Glutamatergic neuron (in vitro differentiated cells): Measurements from ENCODE around the gene ZNF630. TPM values are rescaled to one million over a fixed set of nuclear protein-coding genes. Genes with fewer than 3 reads are reported as not detected.
"Not testable (repeated sequence)": the region's sequence is repeated elsewhere in the genome, so short reads cannot be mapped to it uniquely, and the experiment has no call there.

Experiments used
- DNase-seq: peaks from one replicate; pipeline ENCODE4 v3.0.0; 2022
- H3K27ac Mint-ChIP-seq: one replicate; pipeline ENCODE4 v1.8.0; 2020; ENCODE audit warnings: mild to moderate bottlenecking, mixed read lengths, inconsistent platforms; ENCODE audit not compliant: unreplicated experiment
- H3K27me3 Mint-ChIP-seq: one replicate; pipeline ENCODE4 v1.8.0; 2020; ENCODE audit warnings: mild to moderate bottlenecking, moderate library complexity, mixed read lengths, inconsistent platforms; ENCODE audit not compliant: unreplicated experiment
- H3K36me3 Mint-ChIP-seq: one replicate; pipeline ENCODE4 v1.8.0; 2020; ENCODE audit warnings: mild to moderate bottlenecking, mixed read lengths, inconsistent platforms; ENCODE audit not compliant: unreplicated experiment
- H3K4me1 Mint-ChIP-seq: one replicate; pipeline ENCODE4 v1.8.0; 2020; ENCODE audit warnings: mild to moderate bottlenecking, low read depth, mixed read lengths, inconsistent platforms; ENCODE audit not compliant: unreplicated experiment
- H3K4me3 Mint-ChIP-seq: one replicate; pipeline ENCODE4 v1.8.0; 2020; ENCODE audit warnings: mild to moderate bottlenecking, mixed read lengths, inconsistent platforms; ENCODE audit not compliant: unreplicated experiment
- H3K9me3 Mint-ChIP-seq: one replicate; pipeline ENCODE4 v1.8.0; 2020; ENCODE audit warnings: mild to moderate bottlenecking, moderate library complexity, mixed read lengths, inconsistent platforms; ENCODE audit not compliant: unreplicated experiment
- CTCF ChIP-seq: fragments of 200-600 bp; sonication (generic); IDR thresholded peaks from one replicate; pipeline ENCODE4 v1.5.0; 2021; ENCODE audit not compliant: partially characterized antibody, unreplicated experiment
- long read RNA-seq: library from polyadenylated mRNA; unstranded; transcript quantifications from one replicate; pipeline ENCODE4 v2.0.0, GENCODE V29; 2020; ENCODE audit not compliant: unreplicated experiment
- total RNA-seq: library from RNA; stranded (reverse); fragmentation: NEBNext Ultra II Directional; extraction: Animal tissue kit (Norgen Biotek cat#: 25700); gene quantifications from one replicate; pipeline ENCODE4 v1.2.1, GENCODE V29; 2021; ENCODE audit not compliant: unreplicated experiment

Gene ZNF630
- 2.8 TPM for total RNA-seq
- long read RNA-seq, partial matches to known transcripts = 0 of 1 reads
- long read RNA-seq, other reads (novel, unspliced or antisense) = 1 of 1 reads

DNA sequence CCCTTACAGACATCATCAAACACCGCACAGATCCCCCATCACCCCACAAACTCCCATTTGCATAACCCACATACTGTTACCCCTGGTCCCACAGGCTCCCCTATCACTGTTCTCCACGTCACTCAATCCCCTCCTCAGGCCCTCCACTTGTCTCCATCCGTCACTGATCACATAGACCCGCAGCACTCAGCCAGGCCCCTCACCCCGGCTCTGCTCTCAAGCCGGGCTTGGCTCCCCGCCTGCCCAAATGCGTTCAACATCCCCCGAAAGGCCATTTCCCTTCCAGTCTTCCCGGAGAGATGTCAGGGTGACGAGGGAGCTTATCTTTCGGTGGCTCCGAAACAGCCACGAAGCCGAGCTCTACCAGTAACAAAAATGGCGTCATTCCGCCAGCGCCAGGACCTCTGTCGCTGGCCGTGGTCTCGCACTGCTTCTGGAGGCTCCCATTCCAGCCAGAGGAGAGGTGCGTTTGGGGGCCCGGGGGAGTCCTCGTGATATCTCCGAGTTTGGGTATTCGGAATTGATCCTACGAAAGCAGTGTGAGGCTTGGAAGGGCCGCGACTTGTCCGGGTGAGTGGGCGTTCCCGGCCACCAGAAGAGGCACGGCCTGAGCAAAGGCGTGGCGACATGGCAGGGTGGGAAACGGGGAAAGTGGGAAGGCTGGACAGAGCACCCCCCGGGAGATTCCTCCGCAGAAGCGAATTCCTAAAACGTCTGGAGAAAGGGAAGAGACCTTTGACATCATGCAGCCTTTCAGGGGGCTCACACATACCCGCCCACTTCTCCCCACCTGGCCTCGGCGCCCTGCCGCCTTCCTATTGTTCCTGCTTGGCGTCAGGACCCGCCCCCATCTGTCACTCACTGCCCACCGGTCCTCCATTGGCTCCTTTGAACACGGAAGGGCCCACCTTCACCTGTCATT, at the start of gene ZNF630:
TSS of gene ZNF630 (minus strand) at position 577 of the 922 bp plus-strand sequence. CDS start 4,754 bp downstream, outside the sequence.
- Mint-ChIP-seq H3K27me3 (no peaks in the 10 kb centered on the region), H3K4me3 (peak within 1 kb of the TSS; percentile 91), H3K36me3 (no peaks in the 10 kb centered on the region), H3K9me3 (peaks cover 7% of the 10 kb centered on the region), H3K4me1 (peaks cover 4% of the 10 kb centered on the region), H3K27ac (peak within 1 kb of the TSS; percentile 97)
- TF ChIP-seq CTCF = no peak
- peak; percentile 62 for DNase-seq

DNA sequence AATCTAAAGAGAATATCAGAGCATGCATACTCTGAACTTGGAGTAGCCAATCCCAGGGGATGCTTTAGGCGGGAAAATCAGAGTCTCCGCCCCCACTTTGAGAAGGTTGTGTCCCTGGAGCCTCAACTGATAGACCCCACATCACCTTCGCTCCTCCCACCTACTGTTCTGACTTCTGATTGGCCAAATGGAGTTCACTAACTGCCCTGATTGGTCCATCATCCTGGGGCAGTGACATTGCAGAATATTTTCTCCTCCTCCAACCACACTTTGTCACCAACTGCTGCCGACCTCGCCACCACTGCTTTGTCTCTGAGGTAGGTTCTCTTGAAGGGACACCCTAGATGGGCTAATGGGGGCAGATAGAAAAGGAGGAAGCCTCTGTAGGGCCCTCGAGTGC, 36.3 kb upstream of the ZNF630 start:
- no peak for TF ChIP-seq CTCF
- Mint-ChIP-seq H3K27ac (no peak overlapping the region), H3K36me3 (no peaks in the 10 kb centered on the region), H3K4me3 (no peak overlapping the region), H3K9me3 (no peaks in the 10 kb centered on the region), H3K27me3 (peaks cover 1% of the 10 kb centered on the region), H3K4me1 (no peaks in the 10 kb centered on the region)
- no peak for DNase-seq

- H3K36me3 Mint-ChIP-seq = no peaks in the 10 kb centered on the region
- no peaks in the 10 kb centered on the region for H3K4me1 Mint-ChIP-seq
- no peak overlapping the region for H3K27ac Mint-ChIP-seq
- H3K4me3 Mint-ChIP-seq = no peak overlapping the region
- H3K9me3 Mint-ChIP-seq = no peaks in the 10 kb centered on the region
- no peak for DNase-seq
- peaks cover 1% of the 10 kb centered on the region for H3K27me3 Mint-ChIP-seq
- TF ChIP-seq CTCF = no peak
Observed at GRCh38 chrX:48102874-48103374, 31.5 kb upstream of the ZNF630 start.

- H3K9me3 Mint-ChIP-seq = no peaks in the 10 kb centered on the region
- peaks cover 1% of the 10 kb centered on the region for H3K27me3 Mint-ChIP-seq
- H3K27ac Mint-ChIP-seq = no peak overlapping the region
- H3K36me3 Mint-ChIP-seq = no peaks in the 10 kb centered on the region
- DNase-seq = no peak
- no peak overlapping the region for H3K4me3 Mint-ChIP-seq
- no peaks in the 10 kb centered on the region for H3K4me1 Mint-ChIP-seq
- TF ChIP-seq CTCF = no peak
Observed at GRCh38 chrX:48101443-48101842, 30.0 kb upstream of the ZNF630 start.

GRCh38 chrX:48092558-48092957, 21.1 kb upstream of the ZNF630 start:
- H3K4me3 Mint-ChIP-seq, H3K36me3 Mint-ChIP-seq, H3K4me1 Mint-ChIP-seq, H3K27me3 Mint-ChIP-seq, H3K9me3 Mint-ChIP-seq: not testable (repeated sequence)
- DNase-seq = peak; percentile 16
- peak overlapping the region; percentile 68 for H3K27ac Mint-ChIP-seq
